Vagina (tissue), 2 donors: ENCODE results near the gene CD81.
"Not testable (repeated sequence)": the region's sequence is repeated elsewhere in the genome, so short reads cannot be mapped to it uniquely, and the experiment has no call there.

Experiments used
- CTCF ChIP-seq, 3 experiments: fragments of 450-650 bp in 2 of 3; fragments of 200-600 bp in 1 of 3; sonication (generic) in 1 of 3; IDR thresholded peaks; one replicate each; pipeline ENCODE4 v1.5.1; 2017 to 2019; ENCODE audit warnings: antibody characterized with exemption in 3 of 3, mild to moderate bottlenecking in 2 of 3, moderate library complexity in 2 of 3
- POLR2A ChIP-seq, 2 donors: fragments of 450-650 bp; IDR thresholded peaks; one replicate each; pipeline ENCODE4 v1.6.1; 2017; ENCODE audit warnings: antibody characterized with exemption in 2 of 2, mild to moderate bottlenecking in 2 of 2, moderate library complexity in 2 of 2

- not testable (repeated sequence) for TF ChIP-seq CTCF, POLR2A (IDR thresholded peaks at IDR 0.05)
Measured at GRCh38 chr11:2364386-2364785, 12.7 kb upstream of the CD81 start.
